GM21360 (cell line): ENCODE results near the gene SORCS2.
"Not testable (repeated sequence)": the region's sequence is repeated elsewhere in the genome, so short reads cannot be mapped to it uniquely, and the experiment has no call there.

Source experiments
- ATAC-seq: cut with Tn5 transposase; IDR thresholded peaks from one replicate; pipeline ENCODE4 v1.9.1; 2021; ENCODE audit warnings: mild to moderate bottlenecking, moderate library complexity; ENCODE audit not compliant: unreplicated experiment

SORCS2 gene

DNA sequence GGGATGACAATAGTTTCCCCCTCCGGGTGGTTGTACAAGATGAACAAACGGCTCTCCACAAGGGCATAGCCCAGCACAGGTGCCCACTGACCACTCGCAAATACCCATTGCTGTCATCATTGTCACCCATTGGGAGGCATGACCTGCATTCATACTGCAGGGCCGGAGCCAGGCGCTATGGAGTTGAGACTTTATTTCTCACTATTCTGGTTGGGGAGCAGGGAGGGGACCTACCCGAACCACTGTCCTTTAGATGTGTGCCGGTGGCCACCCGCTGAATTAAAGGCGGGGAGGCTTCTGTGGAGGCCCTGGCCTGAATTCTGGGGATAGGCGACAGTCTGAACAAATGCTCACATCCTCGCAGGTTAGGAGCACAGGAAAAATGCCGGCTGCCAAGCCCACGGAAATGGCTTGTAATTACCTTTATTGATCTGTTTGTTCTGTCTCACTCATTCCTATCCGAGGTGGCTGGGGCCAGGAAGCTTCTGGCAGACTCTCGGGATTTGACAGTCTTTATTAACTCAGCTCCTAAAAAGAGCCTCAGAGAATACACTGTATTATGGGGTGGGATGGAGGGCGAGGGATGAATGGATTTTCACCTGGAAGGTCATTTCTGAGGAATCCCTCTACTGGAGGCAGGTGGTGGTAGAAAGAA lies 367.5 kb downstream of the SORCS2 start:
- ATAC-seq, result no peak

DNA sequence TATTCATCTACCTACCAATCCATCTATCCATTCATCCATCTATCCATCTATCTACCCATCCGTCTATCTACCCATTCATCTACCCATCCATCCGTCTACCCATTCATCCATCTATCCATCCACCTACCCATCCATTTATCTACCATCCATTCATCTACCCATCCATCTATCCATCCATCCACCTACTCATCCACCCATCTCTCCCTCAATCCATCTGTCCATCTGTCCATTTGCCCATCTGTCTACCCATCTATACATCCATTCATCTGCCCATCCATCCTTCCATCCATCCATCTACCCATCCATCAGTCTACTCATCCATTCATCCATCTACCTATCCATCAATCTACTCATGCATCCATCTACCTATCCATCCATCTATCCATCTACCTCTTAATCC lies 369.2 kb downstream of the SORCS2 start:
- ATAC-seq, result no peak

DNA sequence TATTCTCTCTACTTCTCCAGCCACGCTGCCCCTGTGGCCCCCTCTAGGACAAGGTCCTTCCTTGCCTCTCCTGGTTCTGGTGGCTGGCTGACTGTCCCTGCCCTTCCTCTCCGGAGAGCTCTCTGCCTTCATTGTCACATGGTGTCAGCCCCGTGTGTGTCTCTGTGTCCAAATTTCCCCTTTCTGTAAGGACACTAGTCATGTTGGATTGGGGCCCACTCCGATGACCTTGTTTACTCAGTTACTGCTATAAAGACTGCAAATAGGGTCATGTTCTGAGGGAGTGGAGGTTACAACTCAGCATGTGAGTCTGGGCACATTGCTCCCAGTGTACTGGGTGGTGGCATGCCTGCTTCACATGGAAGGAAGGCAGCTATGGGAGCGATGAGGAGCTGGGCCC lies 371.9 kb downstream of the SORCS2 start:
- no peak for ATAC-seq

DNA sequence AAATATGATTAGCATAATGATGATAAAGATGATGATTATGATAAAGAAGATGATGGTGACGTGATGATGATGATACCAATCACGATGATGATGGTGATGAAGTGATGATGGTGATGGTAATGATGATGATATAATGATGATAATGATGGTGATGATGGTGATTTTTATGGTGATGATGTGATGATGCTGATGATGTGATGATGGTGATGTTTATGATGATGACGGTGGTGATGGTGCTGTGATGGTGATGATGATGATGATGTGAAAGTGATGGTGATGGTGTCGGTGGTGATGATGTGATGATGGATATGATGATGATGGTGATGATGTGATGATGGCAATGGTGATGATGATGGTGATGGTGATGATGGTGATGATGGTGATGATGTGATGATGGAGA lies 373.1 kb downstream of the SORCS2 start:
- ATAC-seq, result no peak

DNA sequence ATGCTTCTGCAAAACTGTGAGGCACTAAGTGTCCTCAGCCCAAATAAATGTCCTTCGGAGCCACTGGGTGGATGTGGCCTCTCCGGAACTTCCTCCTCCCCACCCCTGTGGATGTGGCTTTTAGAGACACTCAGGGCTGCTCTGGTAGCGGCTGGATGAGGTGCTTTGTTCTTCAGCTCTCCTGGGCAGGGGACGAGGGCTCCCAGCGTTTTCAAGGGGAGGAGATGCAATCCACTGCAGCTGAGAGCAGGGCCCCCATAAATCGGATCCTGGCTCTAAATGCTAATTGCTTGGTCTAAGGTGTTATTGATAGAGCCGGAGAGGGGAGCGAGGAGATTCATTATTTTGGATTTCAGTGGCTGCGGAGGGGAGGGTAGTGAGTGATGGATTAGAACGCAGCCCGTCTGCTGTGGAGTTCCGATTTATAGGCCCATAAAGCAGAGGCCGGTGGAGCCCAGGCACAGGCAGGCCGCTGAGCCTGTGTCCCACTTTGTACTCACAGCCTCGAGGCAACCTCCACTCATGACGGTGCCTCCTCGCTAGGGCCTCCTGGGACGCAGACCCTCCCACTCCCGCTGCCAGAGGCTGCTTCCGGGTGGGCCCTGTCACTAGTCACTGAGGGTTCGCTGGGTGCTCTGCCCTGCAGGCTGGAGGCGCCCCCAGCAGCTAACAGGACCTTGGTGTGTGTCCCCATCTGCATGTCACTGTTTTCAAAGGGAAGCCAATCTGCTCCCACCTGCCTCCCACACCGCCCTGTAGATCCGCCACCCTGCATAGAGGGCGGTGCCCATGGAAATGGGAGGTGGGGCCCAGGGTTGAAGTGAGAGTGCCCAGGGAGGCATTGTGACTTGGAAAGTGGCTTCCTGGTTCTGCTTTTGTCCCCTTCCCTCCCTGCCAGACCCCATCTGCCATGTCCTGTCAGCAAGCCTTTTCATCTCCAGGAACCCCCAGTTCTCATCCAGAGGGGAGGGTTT lies 377.8 kb downstream of the SORCS2 start:
- no peak for ATAC-seq

DNA sequence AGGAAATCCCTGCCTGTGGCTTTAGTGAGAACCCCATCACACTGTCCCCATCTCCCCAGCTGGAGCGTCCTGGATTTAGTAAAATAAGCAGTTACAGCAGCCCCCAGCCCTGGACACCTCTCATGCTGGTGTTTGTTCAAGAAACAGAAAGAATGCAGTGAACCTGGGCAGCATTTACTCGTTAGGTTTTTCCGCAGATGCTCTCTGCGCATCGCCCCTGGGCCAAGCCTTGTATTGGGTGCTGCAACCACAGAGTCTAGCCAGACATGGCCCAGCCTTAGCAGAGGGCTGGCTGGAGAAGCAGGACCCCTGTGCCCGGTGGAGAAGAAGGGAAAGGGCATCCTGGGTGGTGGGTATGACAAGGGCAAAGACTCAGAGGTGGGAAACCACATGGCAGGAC lies 378.7 kb downstream of the SORCS2 start:
- ATAC-seq, result no peak

DNA sequence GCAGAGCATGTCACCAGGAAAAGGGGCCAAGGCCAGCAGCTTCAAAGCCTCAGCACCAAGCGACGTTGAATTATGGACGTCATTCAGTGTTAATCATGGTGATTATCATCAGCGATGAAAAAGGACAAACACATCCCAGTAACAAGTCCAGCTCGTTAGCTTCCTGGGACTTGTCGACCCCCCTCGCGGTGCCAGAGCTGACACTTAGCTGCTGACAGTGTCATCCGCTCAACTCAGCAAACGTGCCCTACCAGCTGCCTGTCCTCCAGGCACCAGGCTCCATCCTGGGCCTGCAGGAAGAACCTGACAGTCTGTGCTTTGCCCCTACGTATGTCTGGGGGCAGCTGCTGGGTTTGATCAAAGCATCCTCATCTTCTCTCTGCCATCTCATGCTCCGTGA lies 379.4 kb downstream of the SORCS2 start:
- no peak for ATAC-seq

DNA sequence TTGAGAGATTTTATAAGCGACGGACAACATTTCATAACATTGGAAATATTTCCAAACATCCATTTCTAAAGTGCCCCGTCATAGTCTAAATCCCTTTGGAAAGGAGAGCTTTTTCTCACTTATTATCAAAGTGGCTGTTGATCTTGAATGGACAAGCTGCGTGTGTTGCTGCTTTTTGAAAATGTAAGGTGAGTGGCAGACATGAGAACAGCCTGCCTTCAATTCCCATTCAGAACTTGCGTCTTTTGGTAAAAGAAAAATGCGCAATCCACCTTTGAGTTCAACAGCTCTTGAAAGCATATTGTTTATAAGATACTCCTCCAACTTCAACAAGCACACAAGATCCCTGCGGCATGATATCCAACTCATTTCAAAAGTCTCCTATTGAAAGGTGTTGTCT lies 380.6 kb downstream of the SORCS2 start:
- no peak for ATAC-seq

DNA sequence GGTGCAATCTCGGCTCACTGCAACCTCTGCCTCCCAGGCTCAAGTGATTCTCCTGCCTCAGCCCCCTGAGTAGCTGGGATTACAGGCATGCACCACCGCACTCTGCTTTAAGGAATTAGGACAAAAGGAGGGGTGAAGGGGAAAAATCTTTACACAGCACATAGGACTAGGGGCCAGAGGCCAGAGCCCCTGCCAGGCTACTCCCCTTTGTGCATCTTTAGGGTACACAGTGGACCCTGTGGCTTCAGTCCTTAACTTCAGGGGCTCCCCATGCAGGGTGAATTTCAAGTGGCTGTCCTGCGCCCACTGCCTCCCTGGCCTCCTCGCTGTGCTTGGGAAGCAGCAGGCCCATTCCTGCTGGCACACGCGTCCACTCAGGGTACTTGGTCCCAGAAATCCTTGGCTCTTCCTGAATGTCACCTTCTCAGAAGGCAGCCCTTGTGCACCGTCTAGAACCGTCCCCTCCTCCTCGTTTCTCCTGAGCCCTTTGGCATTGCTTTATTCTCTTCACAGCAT lies 381.3 kb downstream of the SORCS2 start:
- no peak for ATAC-seq

DNA sequence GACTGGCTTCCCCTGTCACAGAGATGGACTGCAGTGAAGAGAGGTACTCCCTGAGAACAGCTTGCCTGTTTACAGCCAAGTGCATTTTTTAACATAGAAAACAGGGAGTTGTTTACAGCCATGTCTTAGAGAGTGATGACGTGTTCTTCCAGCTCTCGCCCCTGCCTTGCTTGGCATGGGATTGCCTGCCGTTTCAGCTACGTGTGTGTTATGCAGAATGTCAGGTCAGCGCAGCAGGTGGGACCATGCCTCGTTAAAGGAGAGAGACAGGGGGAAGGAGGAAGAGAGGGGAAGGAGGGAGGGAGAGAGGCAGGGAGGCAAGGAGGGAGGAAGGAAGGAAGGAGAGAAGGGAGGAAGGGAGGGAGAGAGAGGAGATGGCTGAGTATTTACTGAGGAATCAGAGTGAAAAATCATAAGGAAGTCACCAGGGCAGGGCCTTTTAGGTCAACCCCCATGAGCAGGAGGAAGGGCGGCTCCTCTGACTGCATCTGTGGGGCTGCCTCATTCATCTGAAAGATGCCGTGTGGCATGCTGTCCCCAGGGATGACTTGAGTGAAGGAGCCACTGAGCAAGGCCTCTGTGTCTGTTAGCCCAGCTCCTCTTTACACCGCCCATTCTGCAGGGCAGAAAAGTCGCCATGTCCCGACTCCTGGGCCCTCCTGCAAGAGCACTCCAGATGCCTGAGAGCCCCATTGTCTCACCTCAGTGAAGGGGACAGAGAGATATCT lies 382.1 kb downstream of the SORCS2 start:
- no peak for ATAC-seq

DNA sequence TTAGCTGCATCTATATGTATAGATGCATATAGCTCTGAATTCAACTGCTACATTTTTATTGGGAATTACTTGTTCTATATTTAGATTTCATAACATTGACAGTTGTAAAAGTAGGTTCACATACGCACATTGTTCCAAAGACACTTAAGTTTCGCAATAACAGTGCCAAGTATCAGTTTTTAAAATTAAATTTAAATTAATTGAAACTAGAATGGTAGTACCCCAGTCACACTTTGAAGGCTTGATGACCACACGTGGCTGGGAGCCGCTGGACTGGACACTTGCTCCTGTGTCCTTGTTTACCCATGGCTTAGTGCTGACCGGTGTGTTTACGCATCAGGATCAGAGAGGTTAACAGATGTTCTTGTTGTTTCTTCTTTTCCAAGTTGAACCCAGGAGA lies 383.1 kb downstream of the SORCS2 start:
- no peak for ATAC-seq

DNA sequence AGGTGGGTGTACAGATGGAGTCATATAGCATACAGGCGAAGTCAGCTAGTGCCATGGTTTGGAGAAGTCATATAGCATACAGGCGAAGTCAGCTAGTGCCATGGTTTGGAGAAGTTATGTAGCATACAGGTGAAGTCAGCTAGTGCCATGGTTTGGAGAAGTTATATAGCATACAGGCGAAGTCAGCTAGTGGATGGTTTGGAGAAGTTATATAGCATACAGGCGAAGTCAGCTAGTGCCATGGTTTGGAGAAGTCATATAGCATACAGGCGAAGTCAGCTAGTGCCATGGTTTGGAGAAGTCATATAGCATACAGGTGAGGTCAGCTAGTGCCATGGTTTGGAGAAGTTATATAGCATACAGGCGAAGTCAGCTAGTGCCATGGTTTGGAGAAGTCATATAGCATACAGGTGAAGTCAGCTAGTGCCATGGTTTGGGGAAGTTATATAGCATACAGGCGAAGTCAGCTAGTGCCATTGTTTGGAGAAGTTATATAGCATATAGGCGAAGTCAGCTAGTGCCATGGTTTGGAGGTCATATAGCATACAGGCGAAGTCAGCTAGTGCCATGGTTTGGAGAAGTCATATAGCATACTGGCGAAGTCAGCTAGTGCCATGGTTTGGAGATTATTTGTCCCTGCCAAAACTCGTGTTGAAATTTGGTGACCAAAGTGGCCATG lies 385.2 kb downstream of the SORCS2 start:
- not testable (repeated sequence) for ATAC-seq

DNA sequence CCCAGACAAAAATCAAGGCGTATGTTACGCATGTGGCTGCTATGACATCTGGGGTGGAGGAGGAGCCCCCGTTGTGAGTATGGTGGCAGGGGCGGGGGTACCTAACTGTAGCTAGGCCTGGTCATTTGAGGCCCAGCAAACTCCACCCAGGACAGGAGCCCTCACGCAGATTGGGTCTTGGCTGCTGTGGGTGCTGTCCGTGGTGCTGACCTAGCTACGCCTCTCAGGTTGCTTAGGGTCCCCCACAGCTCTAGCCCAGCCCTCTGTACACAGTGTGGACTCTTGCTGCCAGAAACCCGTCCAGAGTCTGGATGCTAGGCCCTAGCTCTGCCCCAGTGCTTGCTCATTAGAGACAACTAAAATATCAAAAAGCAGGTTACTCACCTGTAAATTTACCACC lies 389.1 kb downstream of the SORCS2 start:
- no peak for ATAC-seq

DNA sequence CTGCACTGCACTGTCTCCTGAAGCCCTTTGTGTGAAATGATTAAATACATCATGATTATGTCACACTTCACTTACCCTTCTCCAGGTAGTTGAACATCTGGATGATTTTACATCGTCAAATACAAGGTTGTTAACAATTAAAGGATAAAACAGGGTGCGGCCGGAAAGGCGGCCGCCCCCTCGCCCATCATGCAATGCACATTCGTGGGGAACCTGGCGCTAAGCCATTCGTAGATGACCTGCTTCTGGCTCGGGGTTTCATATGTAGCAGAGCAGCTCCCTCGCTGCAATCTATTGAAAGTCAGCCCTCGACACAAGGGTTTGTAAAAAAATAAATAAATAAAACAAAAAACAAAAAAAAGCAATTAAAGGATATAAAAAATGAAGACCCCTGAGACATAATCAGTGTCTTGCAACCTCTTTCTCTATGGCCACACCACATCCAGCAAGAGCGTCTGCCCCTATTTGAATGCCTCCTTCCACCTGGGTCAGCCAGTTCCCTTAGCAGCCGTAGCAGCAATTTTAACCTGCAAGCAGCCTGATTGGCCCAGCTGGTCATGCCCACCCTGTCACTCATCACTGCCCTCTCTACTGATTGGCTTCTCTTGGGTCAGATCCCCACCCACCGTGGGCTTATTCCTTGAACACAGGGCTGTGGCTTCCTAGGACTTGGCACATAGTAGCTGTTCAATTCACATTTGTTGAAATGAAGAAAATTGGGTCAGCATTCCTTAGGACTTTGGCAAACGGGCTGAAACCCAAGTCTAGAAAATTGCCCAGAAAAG lies 390.2 kb downstream of the SORCS2 start:
- no peak for ATAC-seq

DNA sequence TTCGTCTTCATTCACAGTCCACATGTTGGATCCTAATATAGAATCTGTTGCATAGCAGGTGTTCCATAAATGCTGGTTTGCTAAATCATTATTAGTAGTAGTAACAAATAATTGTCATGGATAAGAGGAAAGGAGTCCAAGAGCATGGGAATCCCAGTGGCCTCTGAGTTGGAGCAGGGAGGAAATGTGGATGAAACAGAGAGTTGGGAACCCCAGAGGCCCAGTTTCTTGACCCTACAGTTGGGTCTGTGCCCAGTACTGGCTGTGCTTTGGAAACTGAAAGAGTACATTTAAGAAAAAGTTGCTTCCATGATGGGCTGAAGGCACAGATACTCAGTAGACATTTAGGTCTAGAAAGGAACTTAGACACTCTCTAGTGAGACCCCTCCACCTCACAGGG lies 391.8 kb downstream of the SORCS2 start:
- no peak for ATAC-seq

DNA sequence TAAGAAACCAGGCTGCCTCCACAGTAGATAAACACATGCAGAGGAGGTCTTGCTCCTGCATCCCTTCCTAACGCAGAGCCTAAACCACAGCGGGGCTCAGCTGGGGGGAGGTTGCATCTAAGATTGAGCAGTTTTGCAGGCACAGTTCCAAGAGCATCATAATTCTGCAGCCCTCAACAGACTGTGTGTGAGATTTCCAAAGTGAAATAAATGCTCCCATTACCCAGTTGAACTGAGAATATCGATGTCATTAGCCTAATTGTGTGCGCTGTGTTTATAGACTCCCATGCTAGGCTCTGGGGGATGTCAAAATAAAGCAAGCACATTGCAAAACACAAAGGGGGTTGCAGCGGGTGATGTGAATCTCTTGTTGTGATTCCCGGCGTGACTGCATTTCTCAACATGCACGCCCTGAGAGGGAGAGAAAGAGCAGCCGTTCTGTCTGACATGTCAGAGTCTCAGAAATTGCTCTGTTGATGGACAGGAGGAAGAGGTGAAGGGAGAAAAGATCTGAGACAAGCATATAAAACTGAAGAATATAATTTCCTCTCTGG lies 392.3 kb downstream of the SORCS2 start:
- ATAC-seq, result no peak

DNA sequence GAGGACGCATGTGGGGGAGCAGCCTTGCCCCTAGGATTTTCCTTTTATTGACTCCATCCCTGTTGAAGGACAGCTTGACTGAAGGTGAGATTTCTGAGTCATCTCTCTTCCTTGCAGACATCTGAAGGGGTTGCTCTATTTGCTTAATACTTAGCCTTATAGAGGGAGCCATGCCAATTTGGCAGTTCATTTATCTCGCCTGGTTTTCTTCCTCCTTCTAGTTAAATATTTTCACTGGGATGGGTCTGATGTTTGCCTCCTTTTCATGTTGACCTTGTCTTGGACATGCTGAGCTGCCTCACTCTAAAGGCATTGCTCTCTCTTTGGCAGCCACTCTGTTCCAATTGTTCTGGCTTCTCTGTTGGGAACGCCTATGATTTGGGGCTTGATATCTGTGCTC lies 393.4 kb downstream of the SORCS2 start:
- no peak for ATAC-seq

DNA sequence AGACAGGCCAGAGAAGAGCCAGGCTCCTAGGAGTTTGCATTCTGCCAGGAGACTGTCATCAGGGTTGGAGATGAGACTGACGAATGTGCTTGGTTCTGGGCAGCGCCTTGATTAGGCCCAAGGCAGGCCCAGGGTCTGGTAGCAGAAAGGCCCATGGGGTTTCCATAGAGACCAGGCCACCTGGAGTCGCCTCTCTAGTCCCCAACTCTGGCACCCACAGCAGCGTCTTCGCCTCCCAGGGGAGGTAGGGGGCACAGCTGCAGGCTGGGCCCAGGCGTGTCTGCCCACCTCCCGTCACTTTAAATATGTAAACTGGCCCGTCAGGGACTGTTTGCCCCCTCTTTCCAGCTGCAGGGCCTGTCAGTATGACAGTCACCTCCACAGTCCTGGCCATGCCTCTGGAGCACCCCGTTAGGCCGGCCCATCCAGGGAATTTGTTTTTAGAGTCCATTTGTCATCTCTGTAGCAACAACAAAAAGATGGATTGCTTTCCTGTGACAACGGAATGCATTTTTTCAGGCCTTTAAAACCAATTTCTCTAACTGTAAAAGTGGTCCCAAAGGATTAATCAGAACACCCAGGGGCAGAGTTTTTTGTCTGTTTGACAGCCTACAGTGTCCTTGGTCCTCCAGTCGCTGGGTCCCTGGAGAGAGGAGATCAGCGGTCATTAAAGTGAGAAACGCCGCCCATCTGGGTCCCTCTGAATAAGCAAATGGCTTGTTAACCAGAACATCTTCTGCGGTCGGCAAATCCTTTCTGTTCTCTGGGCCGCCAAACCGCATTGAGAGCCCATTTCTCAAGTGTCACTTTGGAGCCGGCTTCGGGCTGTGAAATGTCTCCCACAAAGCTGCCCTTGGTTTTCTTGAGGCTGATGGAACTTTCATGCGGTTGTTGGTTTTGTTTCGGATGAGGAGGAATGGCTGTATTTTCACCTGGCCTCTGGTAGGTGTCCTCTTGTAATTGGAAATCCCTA lies 395.4 kb downstream of the SORCS2 start:
- no peak for ATAC-seq

DNA sequence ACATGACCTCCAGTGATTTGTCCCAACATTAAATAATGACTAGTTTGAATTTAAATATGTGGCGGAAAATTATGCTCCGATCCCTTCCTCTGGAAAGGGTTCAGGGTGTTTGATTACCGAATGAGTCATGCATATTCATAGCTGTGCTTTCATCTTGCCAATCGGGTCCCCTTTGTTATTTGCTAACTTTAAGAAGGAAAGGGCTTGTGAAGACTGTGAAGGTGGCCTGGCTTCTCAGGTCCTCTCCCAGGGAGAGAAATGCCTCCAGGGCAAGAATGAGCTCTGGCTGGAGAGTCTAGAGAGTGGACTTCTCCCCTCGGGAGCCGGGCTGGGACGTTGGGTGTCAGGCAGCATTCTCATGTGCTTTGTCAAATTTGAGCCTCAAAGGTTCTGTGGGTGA lies 397.9 kb downstream of the SORCS2 start:
- no peak for ATAC-seq
